Smooth muscle cell (in vitro differentiated cells): ENCODE measurements around the gene DNAJA4. TPM values are rescaled to one million over a fixed set of nuclear protein-coding genes. Genes with fewer than 3 reads are reported as not detected.

Experiments
- DNase-seq: peaks from one replicate; lab custom pipeline; 2025; ENCODE audit not compliant: unreplicated experiment; lab: John Stamatoyannopoulos, UW
- H2AFZ ChIP-seq: fragments of 200-600 bp; sonication (generic); 2 replicates; pipeline ENCODE4 v1.6.0; 2016; ENCODE audit warnings: antibody characterized with exemption, low read depth, mild to moderate bottlenecking
- H3F3A ChIP-seq: fragments of 200-600 bp; sonication (generic); 2 replicates; pipeline ENCODE4 v1.6.0; 2017; ENCODE audit warnings: antibody characterized with exemption, low read depth
- H3K27ac ChIP-seq: fragments of 200-600 bp; sonication (generic); 2 replicates; pipeline ENCODE4 v1.5.1; 2016; ENCODE audit warnings: low read depth, mild to moderate bottlenecking
- H3K27me3 ChIP-seq: fragments of 200-600 bp; sonication (generic); 2 replicates; pipeline ENCODE4 v1.6.1; 2016; ENCODE audit warnings: low read depth, mild to moderate bottlenecking
- H3K36me3 ChIP-seq: fragments of 200-600 bp; sonication (generic); 2 replicates; pipeline ENCODE4 v1.5.1; 2016; ENCODE audit warnings: low read depth
- H3K4me1 ChIP-seq: fragments of 200-600 bp; sonication (generic); 2 replicates; pipeline ENCODE4 v1.5.1; 2016; ENCODE audit warnings: low read depth
- H3K4me2 ChIP-seq: fragments of 200-600 bp; sonication (generic); 2 replicates; pipeline ENCODE4 v1.6.0; 2016; ENCODE audit warnings: mild to moderate bottlenecking
- H3K4me3 ChIP-seq: fragments of 200-600 bp; sonication (generic); 2 replicates; pipeline ENCODE4 v1.5.1; 2016; ENCODE audit warnings: mild to moderate bottlenecking
- H3K79me2 ChIP-seq: fragments of 200-600 bp; sonication (generic); 2 replicates; pipeline ENCODE4 v1.6.0; 2016; ENCODE audit warnings: low read depth, mild to moderate bottlenecking
- H3K9ac ChIP-seq: fragments of 200-600 bp; sonication (generic); 2 replicates; pipeline ENCODE4 v1.6.0; 2016; ENCODE audit warnings: low read depth
- H3K9me3 ChIP-seq: fragments of 200-600 bp; sonication (generic); replicated peaks from 2 replicates; pipeline ENCODE4 v1.5.1; 2016; ENCODE audit warnings: low read depth
- H4K20me1 ChIP-seq: fragments of 200-600 bp; sonication (generic); 2 replicates; pipeline ENCODE4 v1.6.0; 2016; ENCODE audit warnings: low read depth
- WGBS: methylation state at CpG from one replicate; pipeline ENCODE4 v1.1.7; 2016; ENCODE audit warnings: low lambda C conversion rate; 5-methylcytosine and 5-hydroxymethylcytosine counted together
- polyA plus RNA-seq: library from polyadenylated mRNA; unstranded; fragments of >200 nt; fragmentation: Nextera tagmentation; extraction: Ambion mirVana; gene quantifications from 2 replicates; pipeline ENCODE4 v1.2.1, GENCODE V29; 2016
- total RNA-seq: library from RNA; depleted of rRNA; stranded (reverse); fragments of >200 nt; gene quantifications from 2 replicates; pipeline ENCODE4 v1.2.3, GENCODE V29; 2014
- TF ChIP-seq, protein P1 (sequence below): fragments of 200-600 bp; sonication (generic); IDR thresholded peaks from 2 replicates; pipeline ENCODE4 v1.5.1; 2017; ENCODE audit warnings: borderline replicate concordance, mild to moderate bottlenecking, antibody characterized with exemption; ENCODE audit not compliant: insufficient read depth, poor library complexity, severe bottlenecking

The DNAJA4 gene
- total and polyA plus RNA-seq, 2 experiments from 2014 or later: 2.7 to 4.0 TPM

DNA sequence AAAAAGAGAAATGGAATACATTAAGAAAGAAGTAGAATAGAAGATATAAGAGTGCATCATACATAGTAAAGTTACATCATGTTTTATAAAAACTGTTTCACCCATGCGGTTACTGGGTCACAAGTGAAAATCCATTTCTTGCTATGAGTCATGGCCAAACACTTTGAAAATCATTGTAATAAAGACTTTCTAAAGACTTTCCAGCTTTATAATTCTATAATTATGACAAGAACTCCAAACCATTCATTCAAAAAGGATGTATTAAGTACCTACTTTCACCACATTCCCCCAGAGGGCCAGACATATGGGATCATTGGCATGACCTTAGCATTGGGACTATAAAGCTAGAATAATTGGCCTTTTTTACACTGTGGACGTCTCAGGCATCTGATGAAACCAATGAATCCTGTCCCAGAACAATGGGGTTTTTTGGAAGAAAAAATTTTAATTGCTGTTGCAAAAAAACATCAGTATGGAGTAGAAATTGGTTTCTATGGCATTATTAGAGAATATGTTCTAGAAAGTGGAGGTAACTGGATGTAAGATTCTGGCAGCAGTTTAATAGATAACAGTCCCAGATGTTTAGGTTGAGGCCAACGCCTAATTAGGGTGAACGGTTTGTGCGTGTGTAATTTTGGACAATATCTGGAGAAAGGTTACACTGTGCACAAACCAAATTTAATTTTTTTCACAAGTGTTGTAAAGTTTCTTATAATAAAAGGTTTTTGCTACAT is 38.4 kb downstream of the DNAJA4 start:
- Histone ChIP-seq H3K4me1 (peaks cover 12% of the 10 kb centered on the region), H3K4me3 (no peak overlapping the region), H3K27me3 (no peaks in the 10 kb centered on the region), H3K4me2 (peak overlapping the region; percentile 60), H3K27ac (peak overlapping the region; percentile 4), H3K9me3 (no peaks in the 10 kb centered on the region), H2AFZ (no peak overlapping the region), H3K79me2 (peaks cover 12% of the 10 kb centered on the region), H3F3A (no peaks in the 10 kb centered on the region), H3K36me3 (no peaks in the 10 kb centered on the region), H3K9ac (no peak overlapping the region), H4K20me1 (no peaks in the 10 kb centered on the region)
- WGBS: 81% methylated on average over 5 of the region's 5 CpGs
- DNase-seq: no peak
- TF ChIP-seq, protein P1, sequence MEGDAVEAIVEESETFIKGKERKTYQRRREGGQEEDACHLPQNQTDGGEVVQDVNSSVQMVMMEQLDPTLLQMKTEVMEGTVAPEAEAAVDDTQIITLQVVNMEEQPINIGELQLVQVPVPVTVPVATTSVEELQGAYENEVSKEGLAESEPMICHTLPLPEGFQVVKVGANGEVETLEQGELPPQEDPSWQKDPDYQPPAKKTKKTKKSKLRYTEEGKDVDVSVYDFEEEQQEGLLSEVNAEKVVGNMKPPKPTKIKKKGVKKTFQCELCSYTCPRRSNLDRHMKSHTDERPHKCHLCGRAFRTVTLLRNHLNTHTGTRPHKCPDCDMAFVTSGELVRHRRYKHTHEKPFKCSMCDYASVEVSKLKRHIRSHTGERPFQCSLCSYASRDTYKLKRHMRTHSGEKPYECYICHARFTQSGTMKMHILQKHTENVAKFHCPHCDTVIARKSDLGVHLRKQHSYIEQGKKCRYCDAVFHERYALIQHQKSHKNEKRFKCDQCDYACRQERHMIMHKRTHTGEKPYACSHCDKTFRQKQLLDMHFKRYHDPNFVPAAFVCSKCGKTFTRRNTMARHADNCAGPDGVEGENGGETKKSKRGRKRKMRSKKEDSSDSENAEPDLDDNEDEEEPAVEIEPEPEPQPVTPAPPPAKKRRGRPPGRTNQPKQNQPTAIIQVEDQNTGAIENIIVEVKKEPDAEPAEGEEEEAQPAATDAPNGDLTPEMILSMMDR: no peak

GRCh38 chr15:78304216-78305066 is 40.1 kb downstream of the DNAJA4 start:
- H3K4me3 ChIP-seq: no peak overlapping the region
- WGBS: 93% methylated on average over 9 of the region's 9 CpGs
- H3K79me2 ChIP-seq: no peaks in the 10 kb centered on the region
- no peak overlapping the region for H3K4me2 ChIP-seq
- H3K36me3 ChIP-seq: no peaks in the 10 kb centered on the region
- no peaks in the 10 kb centered on the region for H3K9me3 ChIP-seq
- TF ChIP-seq, protein P1: no peak
- H3K9ac ChIP-seq: no peak overlapping the region
- H3K27ac ChIP-seq: peak overlapping the region; percentile 67
- DNase-seq: no peak
- no peaks in the 10 kb centered on the region for H4K20me1 ChIP-seq
- no peaks in the 10 kb centered on the region for H3F3A ChIP-seq
- H3K27me3 ChIP-seq: no peaks in the 10 kb centered on the region
- peak overlapping the region; percentile 31 for H2AFZ ChIP-seq
- peaks cover 5% of the 10 kb centered on the region for H3K4me1 ChIP-seq

GRCh38 chr15:78306176-78306774 is 41.9 kb downstream of the DNAJA4 start:
- Histone ChIP-seq H3K4me1 (no peaks in the 10 kb centered on the region), H4K20me1 (no peaks in the 10 kb centered on the region), H3K9ac (no peak overlapping the region), H3K27ac (peak overlapping the region; percentile 67), H3K79me2 (no peaks in the 10 kb centered on the region), H2AFZ (peak overlapping the region; percentile 9), H3K9me3 (no peaks in the 10 kb centered on the region), H3K36me3 (no peaks in the 10 kb centered on the region), H3K4me2 (peak overlapping the region; percentile 50), H3F3A (no peaks in the 10 kb centered on the region), H3K4me3 (no peak overlapping the region), H3K27me3 (no peaks in the 10 kb centered on the region)
- TF ChIP-seq, protein P1: no peak
- WGBS: 81% methylated on average over 3 of the region's 3 CpGs
- DNase-seq: no peak
